ENCODE data around the gene AREL1.

The AREL1 gene

DNA sequence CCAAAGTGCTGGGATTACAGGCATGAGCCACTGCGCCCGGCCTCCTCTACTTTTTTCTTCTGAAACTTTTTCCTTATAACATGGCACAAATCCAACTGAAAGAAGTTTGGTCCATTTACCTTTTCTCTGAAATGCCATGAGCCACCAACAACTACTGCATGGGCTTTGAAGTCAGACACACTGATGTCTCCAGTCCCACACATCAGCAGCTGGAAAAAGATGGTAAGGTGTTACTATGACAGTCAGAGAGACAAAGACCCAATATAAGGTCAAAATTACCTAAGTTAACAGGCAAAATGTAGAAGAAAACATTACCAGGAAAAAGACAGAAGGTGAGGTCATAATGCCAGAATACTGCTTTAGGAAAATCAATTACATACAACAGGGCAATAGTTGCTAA lies 48.2 kb downstream of the AREL1 start:
- no peak overlapping the region for H3K4me3 ChIP-seq (ENCODE audit: low read depth, low read length)
- TF ChIP-seq, protein P1, sequence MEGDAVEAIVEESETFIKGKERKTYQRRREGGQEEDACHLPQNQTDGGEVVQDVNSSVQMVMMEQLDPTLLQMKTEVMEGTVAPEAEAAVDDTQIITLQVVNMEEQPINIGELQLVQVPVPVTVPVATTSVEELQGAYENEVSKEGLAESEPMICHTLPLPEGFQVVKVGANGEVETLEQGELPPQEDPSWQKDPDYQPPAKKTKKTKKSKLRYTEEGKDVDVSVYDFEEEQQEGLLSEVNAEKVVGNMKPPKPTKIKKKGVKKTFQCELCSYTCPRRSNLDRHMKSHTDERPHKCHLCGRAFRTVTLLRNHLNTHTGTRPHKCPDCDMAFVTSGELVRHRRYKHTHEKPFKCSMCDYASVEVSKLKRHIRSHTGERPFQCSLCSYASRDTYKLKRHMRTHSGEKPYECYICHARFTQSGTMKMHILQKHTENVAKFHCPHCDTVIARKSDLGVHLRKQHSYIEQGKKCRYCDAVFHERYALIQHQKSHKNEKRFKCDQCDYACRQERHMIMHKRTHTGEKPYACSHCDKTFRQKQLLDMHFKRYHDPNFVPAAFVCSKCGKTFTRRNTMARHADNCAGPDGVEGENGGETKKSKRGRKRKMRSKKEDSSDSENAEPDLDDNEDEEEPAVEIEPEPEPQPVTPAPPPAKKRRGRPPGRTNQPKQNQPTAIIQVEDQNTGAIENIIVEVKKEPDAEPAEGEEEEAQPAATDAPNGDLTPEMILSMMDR (IDR thresholded peaks at IDR 0.05; ENCODE audit: low read depth, low read length, missing control alignments) = no peak
- no peak for DNase-seq (ENCODE audit: low read depth)

- DNase-seq (ENCODE audit: low read depth) = no peak
- no peak overlapping the region for H3K4me3 ChIP-seq (ENCODE audit: low read depth, low read length)
- TF ChIP-seq, protein P1 (IDR thresholded peaks at IDR 0.05; ENCODE audit: low read depth, low read length, missing control alignments) = no peak
These were observed 49.0 kb downstream of the AREL1 start for GRCh38 chr14:74663884-74664283.

DNA sequence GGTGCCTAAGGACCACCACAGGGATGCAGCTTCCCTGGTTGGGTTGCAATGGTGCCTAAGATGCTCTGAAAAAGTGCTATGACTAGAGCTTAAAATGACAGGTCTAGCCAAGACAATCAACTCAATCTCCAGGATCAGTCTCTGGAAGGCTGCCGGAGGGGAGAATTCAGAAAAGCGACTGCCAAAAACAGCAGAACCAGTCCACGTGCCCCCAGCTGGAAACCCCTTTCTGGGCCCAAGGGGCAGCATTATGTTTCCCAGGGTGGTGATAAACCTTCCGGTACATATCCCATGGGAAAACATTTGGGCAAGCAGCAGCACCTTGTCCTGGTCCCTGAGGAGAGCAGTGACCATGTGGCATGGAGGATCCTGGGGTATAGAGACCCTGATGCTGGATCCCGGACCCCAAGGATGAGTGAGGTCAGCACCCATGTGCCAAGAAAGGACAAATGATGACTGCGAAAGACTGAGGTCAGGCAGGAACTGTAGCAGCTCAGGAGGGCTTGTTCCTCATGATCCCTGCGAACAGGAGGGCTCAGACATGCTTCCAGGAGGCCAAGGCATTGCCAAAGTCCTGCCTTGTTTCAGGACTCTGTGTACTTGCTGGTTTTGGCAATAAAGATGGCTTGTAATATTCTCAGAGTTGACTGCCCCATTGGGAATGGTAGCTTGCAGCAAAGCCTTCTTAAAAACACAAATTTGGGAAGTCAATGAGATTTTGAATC lies 51.0 kb downstream of the AREL1 start:
- no peak overlapping the region for H3K4me3 ChIP-seq (ENCODE audit: low read depth, low read length)
- no peak for DNase-seq (ENCODE audit: low read depth)
- TF ChIP-seq, protein P1 (IDR thresholded peaks at IDR 0.05; ENCODE audit: low read depth, low read length, missing control alignments) = no peak

GRCh38 chr14:74660863-74661262 lies 52.0 kb downstream of the AREL1 start:
- TF ChIP-seq, protein P1 (IDR thresholded peaks at IDR 0.05; ENCODE audit: low read depth, low read length, missing control alignments) = no peak
- no peak overlapping the region for H3K4me3 ChIP-seq (ENCODE audit: low read depth, low read length)
- DNase-seq (ENCODE audit: low read depth) = no peak

DNA sequence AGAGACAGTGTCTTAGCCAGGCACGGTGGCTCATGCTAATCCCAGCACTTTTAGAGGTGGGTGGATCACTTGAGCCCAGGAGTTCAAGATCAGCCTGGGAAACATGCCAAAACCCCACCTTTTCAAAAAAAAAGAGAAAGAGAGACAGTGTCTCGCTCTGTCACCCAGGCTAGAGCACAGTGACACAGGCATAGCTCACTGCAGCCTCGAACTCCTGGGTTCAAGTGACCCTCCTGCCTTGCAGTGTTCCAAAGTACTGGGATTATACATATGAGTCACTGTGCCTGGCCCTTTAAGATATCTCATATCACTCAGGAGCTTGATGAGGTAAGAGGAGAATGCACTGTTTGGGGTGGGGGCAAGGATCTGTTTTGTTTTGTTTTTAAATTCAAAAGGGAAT lies 52.7 kb downstream of the AREL1 start:
- no peak for DNase-seq (ENCODE audit: low read depth)
- no peak overlapping the region for H3K4me3 ChIP-seq (ENCODE audit: low read depth, low read length)
- TF ChIP-seq, protein P1 (IDR thresholded peaks at IDR 0.05; ENCODE audit: low read depth, low read length, missing control alignments) = no peak

DNA sequence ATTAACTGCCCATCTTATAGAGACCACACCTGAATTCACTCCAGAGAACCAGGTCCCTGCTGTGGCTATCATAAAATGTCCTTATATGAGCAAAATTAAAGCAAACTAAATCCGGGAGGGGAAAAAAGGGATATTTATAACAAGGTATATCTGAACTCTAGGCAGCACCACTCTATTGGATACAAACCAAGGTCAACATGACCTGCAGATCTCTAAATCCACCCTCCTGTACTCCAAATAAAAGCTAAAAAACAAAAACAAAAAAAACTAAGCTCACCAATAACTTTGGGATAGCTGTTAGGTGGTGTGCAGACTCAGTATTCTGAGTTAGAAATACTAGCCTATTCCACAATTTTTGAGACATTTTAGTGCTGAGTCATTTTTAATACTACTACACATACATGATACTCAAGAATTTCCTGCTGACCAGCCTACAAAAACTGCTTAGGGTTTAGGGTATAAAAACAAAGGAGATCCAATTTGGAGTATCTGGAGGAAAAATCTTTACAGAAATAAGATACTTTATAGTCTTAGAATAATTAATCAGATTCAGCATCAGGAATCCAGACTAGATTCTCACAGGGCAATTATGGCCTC lies 54.2 kb downstream of the AREL1 start:
- DNase-seq (ENCODE audit: low read depth) = no peak
- TF ChIP-seq, protein P1 (IDR thresholded peaks at IDR 0.05; ENCODE audit: low read depth, low read length, missing control alignments) = no peak

DNA sequence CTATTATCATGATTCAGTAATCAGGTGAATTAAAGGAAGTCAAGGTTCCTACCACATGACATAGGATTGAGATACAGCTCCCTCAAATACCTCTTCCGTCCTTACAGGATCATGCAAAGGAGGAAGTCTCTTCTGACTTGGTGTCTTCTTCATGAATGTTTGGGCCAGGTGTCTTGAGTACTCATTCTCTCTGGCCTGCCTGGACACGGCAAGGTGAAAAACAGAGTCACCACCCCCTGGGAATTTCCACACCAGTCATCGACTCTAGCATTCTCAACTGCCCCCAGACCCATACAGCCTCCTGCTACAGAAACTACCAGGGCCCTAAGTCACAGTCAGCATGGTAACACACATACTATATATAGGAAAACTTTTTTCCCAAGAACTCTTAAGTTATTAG lies 55.9 kb downstream of the AREL1 start:
- TF ChIP-seq, protein P1 (IDR thresholded peaks at IDR 0.05; ENCODE audit: low read depth, low read length, missing control alignments) = no peak
- H3K4me3 ChIP-seq (ENCODE audit: low read depth, low read length) = no peak overlapping the region
- no peak for DNase-seq (ENCODE audit: low read depth)

More for the DNA sequence above, 54.2 kb downstream of the AREL1 start:
- H3K4me3 ChIP-seq (ENCODE audit: low read depth, low read length) = no peak overlapping the region

All from GM12864 (cell line).